DND-41 (cell line): ENCODE results near the gene TBC1D17.

Experiments used
- CTCF ChIP-seq: IDR thresholded peaks from 2 replicates; pipeline ENCODE4 v1.5.1; 2012; ENCODE audit warnings: borderline replicate concordance, low read length, moderate library complexity, mild to moderate bottlenecking; ENCODE audit not compliant: poor library complexity, severe bottlenecking; ENCODE audit errors: extremely low read depth
- EZH2 ChIP-seq: IDR thresholded peaks from 3 replicates; pipeline ENCODE4 v1.6.1; 2012; ENCODE audit warnings: borderline replicate concordance, low read depth, mild to moderate bottlenecking, moderate library complexity, low read length, inconsistent platforms; ENCODE audit not compliant: severe bottlenecking

- TF ChIP-seq CTCF: no peak
- TF ChIP-seq EZH2: no peak
Observed at GRCh38 chr19:49906879-49907564, 29.5 kb downstream of the TBC1D17 start.
